SK-N-SH treated with all-trans-retinoic acid at 6 μM for 48 hours (cell line): ENCODE results near the gene OR52E5.

Source experiments
- ARNTL ChIP-seq: fragments of 450-650 bp; formaldehyde crosslinking; IDR thresholded peaks from 2 replicates; pipeline ENCODE4 v1.5.0; 2020; ENCODE audit warnings: low read depth, mild to moderate bottlenecking, moderate library complexity, borderline replicate concordance
- BACH2 ChIP-seq: fragments of 250-450 bp; sonication (Bioruptor Pico); IDR thresholded peaks from 2 replicates; pipeline ENCODE4 v1.9.0; 2021; ENCODE audit warnings: mild to moderate bottlenecking, borderline replicate concordance
- ESRRG ChIP-seq: fragments of 250-450 bp; sonication (Bioruptor Pico); IDR thresholded peaks from 2 replicates; pipeline ENCODE4 v1.6.1; 2021; ENCODE audit warnings: mild to moderate bottlenecking
- OSR1 ChIP-seq: fragments of 250-450 bp; sonication (Bioruptor Pico); IDR thresholded peaks from 2 replicates; pipeline ENCODE4 v1.8.0; 2022; ENCODE audit warnings: moderate library complexity, mild to moderate bottlenecking, inconsistent platforms
- PPARA ChIP-seq: fragments of 250-450 bp; sonication (Bioruptor Pico); IDR thresholded peaks from 2 replicates; pipeline ENCODE4 v1.5.0; 2020; ENCODE audit warnings: mild to moderate bottlenecking, borderline replicate concordance
- TOX ChIP-seq: fragments of 250-450 bp; sonication (Bioruptor Pico); IDR thresholded peaks from 2 replicates; pipeline ENCODE4 v1.8.0; 2021; ENCODE audit warnings: mild to moderate bottlenecking, moderate library complexity, borderline replicate concordance
- ZC3H10 ChIP-seq: fragments of 250-450 bp; sonication (Bioruptor Pico); IDR thresholded peaks from 2 replicates; pipeline ENCODE4 v1.5.1; 2021; ENCODE audit warnings: mild to moderate bottlenecking, moderate library complexity
- ZFP30 ChIP-seq: fragments of 450-650 bp; formaldehyde crosslinking; IDR thresholded peaks from 2 replicates; pipeline ENCODE4 v1.5.0; 2022; ENCODE audit warnings: mild to moderate bottlenecking, moderate library complexity
- ZNF565 ChIP-seq: fragments of 450-650 bp; formaldehyde crosslinking; conservative IDR thresholded peaks from 2 replicates; pipeline ENCODE4 v1.5.0; 2020; ENCODE audit warnings: low read depth, mild to moderate bottlenecking, moderate library complexity
- ZNF8 ChIP-seq: fragments of 450-650 bp; formaldehyde crosslinking; IDR thresholded peaks from 2 replicates; pipeline ENCODE4 v1.5.0; 2020; ENCODE audit warnings: mild to moderate bottlenecking, moderate library complexity
- TF ChIP-seq, protein P1 (sequence below): fragments of 250-450 bp; sonication (Bioruptor Pico); IDR thresholded peaks from 2 replicates; pipeline ENCODE4 v1.8.0; 2020; ENCODE audit warnings: mild to moderate bottlenecking, moderate library complexity, borderline replicate concordance

DNA sequence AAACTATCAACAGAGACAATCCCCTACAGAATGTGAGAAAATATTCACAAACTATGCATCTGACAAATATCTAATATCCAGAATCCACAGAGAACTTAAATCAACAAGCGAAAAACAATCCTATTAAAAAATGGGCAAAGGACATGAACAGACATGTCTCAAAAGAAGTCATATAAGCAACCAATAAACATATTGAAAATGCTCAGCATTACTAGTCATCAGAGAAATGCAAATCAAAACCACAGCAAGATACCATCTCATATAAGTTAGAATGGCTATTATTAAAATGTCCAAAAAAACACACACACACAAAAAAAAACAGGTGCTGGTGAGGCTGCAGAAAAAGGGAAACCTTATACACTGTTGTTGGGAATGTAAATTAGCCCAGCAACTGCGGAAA is 27.2 kb upstream of the OR52E5 start:
- TF ChIP-seq ZNF8 (CRISPR knock-in tag) (no peak), ZNF565 (CRISPR knock-in tag) (no peak), PPARA (CRISPR knock-in tag) (no peak), TOX (no peak), BACH2 (CRISPR knock-in tag) (no peak), ARNTL (CRISPR knock-in tag) (no peak), OSR1 (CRISPR knock-in tag) (no peak), ZC3H10 (CRISPR knock-in tag) (no peak), ZFP30 (CRISPR knock-in tag) (no peak), ESRRG (no peak)
- TF ChIP-seq, protein P1, sequence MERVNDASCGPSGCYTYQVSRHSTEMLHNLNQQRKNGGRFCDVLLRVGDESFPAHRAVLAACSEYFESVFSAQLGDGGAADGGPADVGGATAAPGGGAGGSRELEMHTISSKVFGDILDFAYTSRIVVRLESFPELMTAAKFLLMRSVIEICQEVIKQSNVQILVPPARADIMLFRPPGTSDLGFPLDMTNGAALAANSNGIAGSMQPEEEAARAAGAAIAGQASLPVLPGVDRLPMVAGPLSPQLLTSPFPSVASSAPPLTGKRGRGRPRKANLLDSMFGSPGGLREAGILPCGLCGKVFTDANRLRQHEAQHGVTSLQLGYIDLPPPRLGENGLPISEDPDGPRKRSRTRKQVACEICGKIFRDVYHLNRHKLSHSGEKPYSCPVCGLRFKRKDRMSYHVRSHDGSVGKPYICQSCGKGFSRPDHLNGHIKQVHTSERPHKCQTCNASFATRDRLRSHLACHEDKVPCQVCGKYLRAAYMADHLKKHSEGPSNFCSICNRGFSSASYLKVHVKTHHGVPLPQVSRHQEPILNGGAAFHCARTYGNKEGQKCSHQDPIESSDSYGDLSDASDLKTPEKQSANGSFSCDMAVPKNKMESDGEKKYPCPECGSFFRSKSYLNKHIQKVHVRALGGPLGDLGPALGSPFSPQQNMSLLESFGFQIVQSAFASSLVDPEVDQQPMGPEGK (CRISPR knock-in tag): no peak
